ENCODE results near the gene ALPG. TPM values are rescaled to one million over a fixed set of nuclear protein-coding genes. Genes with fewer than 3 reads are reported as not detected.

Gene ALPG
- total and polyA plus RNA-seq, 2 experiments from 2014 or later = not detected

DNA sequence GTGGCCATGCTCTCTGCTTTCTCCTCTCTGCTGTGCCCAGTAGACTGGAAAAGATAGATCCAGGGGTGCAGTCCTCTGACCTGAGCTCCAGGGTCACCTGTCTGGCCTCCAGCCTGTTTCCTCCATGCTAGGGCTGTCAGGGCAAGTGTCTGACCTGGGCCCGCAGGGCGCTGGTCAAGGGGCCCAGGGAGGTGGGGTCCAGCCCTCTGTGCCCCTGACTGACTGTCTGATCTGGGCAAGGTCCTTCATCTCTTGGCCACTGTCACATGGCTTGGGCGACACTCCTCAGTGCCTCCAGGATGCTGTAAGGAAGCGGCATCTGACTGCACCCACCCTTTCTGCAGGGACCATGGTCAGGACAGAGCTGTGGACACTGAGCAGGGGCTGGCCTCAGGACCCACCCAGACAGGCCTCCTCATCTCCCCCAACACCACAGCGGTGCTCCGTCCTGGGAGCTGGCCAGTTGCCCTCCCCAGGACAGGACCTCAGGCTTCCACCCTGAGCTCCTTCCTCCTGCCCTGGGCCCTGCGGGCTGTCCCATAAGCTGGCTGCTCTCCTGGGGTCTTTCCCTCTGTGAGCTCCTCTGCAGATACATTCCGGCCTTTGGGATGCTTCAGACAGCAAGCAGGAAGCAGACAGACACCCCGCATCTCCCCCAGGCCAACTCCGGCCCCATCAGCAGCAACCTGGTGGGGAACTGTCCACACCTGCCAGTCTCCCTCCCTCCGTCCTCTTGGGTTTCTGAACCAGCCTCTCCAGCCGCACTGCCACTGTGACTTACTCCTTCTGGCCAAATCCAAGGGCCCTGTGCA is 28.1 kb downstream of the ALPG start:
- Histone ChIP-seq H2AFZ (no peak overlapping the region), H3K27ac (no peak overlapping the region), H4K20me1 (ENCODE audit: insufficient read depth) (no peaks in the 10 kb centered on the region), H3K36me3 (ENCODE audit: low read depth) (no peaks in the 10 kb centered on the region), H3K27me3 (replicated peaks; ENCODE audit: insufficient read depth) (peaks cover 8% of the 10 kb centered on the region; the same call in 1 of the 2 replicates), H3K9me3 (ENCODE audit: low read depth) (no peaks in the 10 kb centered on the region), H3K4me3 (no peak overlapping the region), H3F3A (ENCODE audit: insufficient read depth) (no peaks in the 10 kb centered on the region), H3K4me1 (ENCODE audit: insufficient read depth) (no peaks in the 10 kb centered on the region), H3K4me2 (ENCODE audit: unreplicated experiment) (no peak overlapping the region), H3K9ac (no peak overlapping the region), H3K9me2 (ENCODE audit: insufficient read depth) (no peaks in the 10 kb centered on the region), H3K79me2 (ENCODE audit: insufficient read depth) (no peaks in the 10 kb centered on the region)
- in situ Hi-C loops (cut with MboI) = loop anchor here (10.0 kb wide), 1 partner anchor 90 kb away; no protein-coding TSS in a partner anchor
- WGBS, 2 experiments (ENCODE audit: low coverage in 1 of 2, low lambda C conversion rate in 2 of 2, missing lambda C conversion rate in 2 of 2) = 67 to 73% methylated on average over 12 of the region's 12 CpGs
- no peak for DNase-seq
- no peak for TF ChIP-seq EZH2 (IDR thresholded peaks at IDR 0.05; ENCODE audit: insufficient read depth, poor library complexity, severe bottlenecking)

DNA sequence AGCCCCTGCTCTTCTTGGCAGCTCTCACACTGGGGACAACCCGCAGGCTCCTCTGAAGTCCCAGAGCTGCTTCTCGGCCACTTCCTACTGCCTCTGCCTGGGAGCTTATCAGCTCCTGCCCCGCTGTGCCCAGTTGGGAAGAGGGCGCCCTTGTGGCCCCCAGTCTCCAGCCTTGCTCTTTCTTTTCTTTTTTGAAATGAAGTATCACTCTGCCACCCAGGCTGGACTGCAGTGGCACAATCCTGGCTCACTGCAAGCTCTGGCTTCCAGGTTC is 28.7 kb downstream of the ALPG start:
- Histone ChIP-seq H3K4me1 (ENCODE audit: insufficient read depth) (no peaks in the 10 kb centered on the region), H3K4me2 (ENCODE audit: unreplicated experiment) (no peak overlapping the region), H3F3A (ENCODE audit: insufficient read depth) (no peaks in the 10 kb centered on the region), H3K27ac (no peak overlapping the region), H3K79me2 (ENCODE audit: insufficient read depth) (no peaks in the 10 kb centered on the region), H3K4me3 (no peak overlapping the region), H3K27me3 (replicated peaks; ENCODE audit: insufficient read depth) (peaks cover 6% of the 10 kb centered on the region; the same call in 1 of the 2 replicates), H3K9me3 (ENCODE audit: low read depth) (no peaks in the 10 kb centered on the region), H2AFZ (no peak overlapping the region), H4K20me1 (ENCODE audit: insufficient read depth) (no peaks in the 10 kb centered on the region), H3K9ac (no peak overlapping the region), H3K36me3 (ENCODE audit: low read depth) (no peaks in the 10 kb centered on the region), H3K9me2 (ENCODE audit: insufficient read depth) (no peaks in the 10 kb centered on the region)
- no peak for TF ChIP-seq EZH2phosphoT487 (IDR thresholded peaks at IDR 0.05; ENCODE audit: insufficient read depth, low read depth)
- no peak for TF ChIP-seq EZH2 (IDR thresholded peaks at IDR 0.05; ENCODE audit: insufficient read depth, poor library complexity, severe bottlenecking)
- in situ Hi-C loops (cut with MboI) = loop anchor here (10.0 kb wide), 1 partner anchor 91 kb away; no protein-coding TSS in a partner anchor
- DNase-seq = no peak
- 55 to 68% methylated on average over 4 of the region's 4 CpGs for WGBS, 2 experiments (ENCODE audit: low coverage in 1 of 2, low lambda C conversion rate in 2 of 2, missing lambda C conversion rate in 2 of 2)

- Histone ChIP-seq H3K4me3 (no peak overlapping the region), H4K20me1 (ENCODE audit: insufficient read depth) (no peaks in the 10 kb centered on the region), H2AFZ (no peak overlapping the region), H3K36me3 (ENCODE audit: low read depth) (no peaks in the 10 kb centered on the region), H3K27ac (no peak overlapping the region), H3K27me3 (replicated peaks; ENCODE audit: insufficient read depth) (peaks cover under 1% of the 10 kb centered on the region; the same call in 1 of the 2 replicates), H3K9me3 (ENCODE audit: low read depth) (no peaks in the 10 kb centered on the region), H3K4me1 (ENCODE audit: insufficient read depth) (no peaks in the 10 kb centered on the region), H3F3A (ENCODE audit: insufficient read depth) (no peaks in the 10 kb centered on the region), H3K79me2 (ENCODE audit: insufficient read depth) (no peaks in the 10 kb centered on the region), H3K9ac (no peak overlapping the region), H3K9me2 (ENCODE audit: insufficient read depth) (no peaks in the 10 kb centered on the region), H3K4me2 (ENCODE audit: unreplicated experiment) (no peak overlapping the region)
- in situ Hi-C loops (cut with MboI) = loop anchor here (10.0 kb wide), 1 partner anchor 91 kb away; no protein-coding TSS in a partner anchor
- WGBS, 2 experiments (ENCODE audit: low coverage in 1 of 2, low lambda C conversion rate in 2 of 2, missing lambda C conversion rate in 2 of 2) = 80 to 86% methylated on average over 7 of the region's 7 CpGs
- TF ChIP-seq EZH2phosphoT487 (IDR thresholded peaks at IDR 0.05; ENCODE audit: insufficient read depth, low read depth) (no peak), EZH2 (IDR thresholded peaks at IDR 0.05; ENCODE audit: insufficient read depth, poor library complexity, severe bottlenecking) (no peak)
- no peak for DNase-seq
Observed at GRCh38 chr2:232435805-232436204, 29.2 kb downstream of the ALPG start.

- TF ChIP-seq EZH2 (IDR thresholded peaks at IDR 0.05; ENCODE audit: insufficient read depth, poor library complexity, severe bottlenecking) (no peak), EZH2phosphoT487 (IDR thresholded peaks at IDR 0.05; ENCODE audit: insufficient read depth, low read depth) (no peak)
- in situ Hi-C loops (cut with MboI) = loop anchor here (10.0 kb wide), 1 partner anchor 92 kb away; no protein-coding TSS in a partner anchor
Observed at GRCh38 chr2:232436381-232437194, 29.9 kb downstream of the ALPG start.

More at GRCh38 chr2:232436381-232437194, 29.9 kb downstream of the ALPG start:
- Histone ChIP-seq H4K20me1 (ENCODE audit: insufficient read depth) (no peaks in the 10 kb centered on the region), H3K9ac (no peak overlapping the region), H3K27ac (no peak overlapping the region), H3K4me3 (no peak overlapping the region), H3K27me3 (replicated peaks; ENCODE audit: insufficient read depth) (no peaks in the 10 kb centered on the region; the same call in 1 of the 2 replicates), H3K36me3 (ENCODE audit: low read depth) (no peaks in the 10 kb centered on the region), H2AFZ (no peak overlapping the region), H3K79me2 (ENCODE audit: insufficient read depth) (no peaks in the 10 kb centered on the region), H3K9me2 (ENCODE audit: insufficient read depth) (no peaks in the 10 kb centered on the region), H3F3A (ENCODE audit: insufficient read depth) (no peaks in the 10 kb centered on the region), H3K4me1 (ENCODE audit: insufficient read depth) (no peaks in the 10 kb centered on the region), H3K9me3 (ENCODE audit: low read depth) (no peaks in the 10 kb centered on the region), H3K4me2 (ENCODE audit: unreplicated experiment) (no peak overlapping the region)
- 69 to 70% methylated on average over 15 of the region's 15 CpGs for WGBS, 2 experiments (ENCODE audit: low coverage in 1 of 2, low lambda C conversion rate in 2 of 2, missing lambda C conversion rate in 2 of 2)
- DNase-seq = no peak

Data from GM23248 (cell line).